GM15510 (cell line): ENCODE measurements around the gene ACAA2.

ENCODE experiments used
- POLR2A ChIP-seq: IDR thresholded peaks from 3 replicates; pipeline ENCODE4 v1.6.1; 2011; ENCODE audit warnings: borderline replicate concordance; ENCODE audit not compliant: insufficient read length; ENCODE audit errors: extremely low read depth

The ACAA2 gene

GRCh38 chr18:49745045-49746014 lies 68.0 kb downstream of the ACAA2 start:
- no peak for TF ChIP-seq POLR2A

- no peak for TF ChIP-seq POLR2A
Measured at GRCh38 chr18:49744376-49745008, 68.8 kb downstream of the ACAA2 start.

GRCh38 chr18:49743117-49743567 lies 70.2 kb downstream of the ACAA2 start:
- TF ChIP-seq POLR2A: no peak

GRCh38 chr18:49742316-49743116 lies 70.8 kb downstream of the ACAA2 start:
- no peak for TF ChIP-seq POLR2A

- no peak for TF ChIP-seq POLR2A
Measured at GRCh38 chr18:49739275-49739674, 74.1 kb downstream of the ACAA2 start.

GRCh38 chr18:49738721-49739120 lies 74.6 kb downstream of the ACAA2 start:
- no peak for TF ChIP-seq POLR2A

GRCh38 chr18:49734836-49735235 lies 78.5 kb downstream of the ACAA2 start:
- no peak for TF ChIP-seq POLR2A

GRCh38 chr18:49733896-49734585 lies 79.3 kb downstream of the ACAA2 start:
- TF ChIP-seq POLR2A: no peak

GRCh38 chr18:49733321-49733720 lies 80.0 kb downstream of the ACAA2 start:
- TF ChIP-seq POLR2A: no peak
